BJ (cell line): ENCODE results near the gene PTF1A. TPM values are rescaled to one million over a fixed set of nuclear protein-coding genes. Genes with fewer than 3 reads are reported as not detected.

ENCODE experiments used
- CTCF ChIA-PET: fragments of 350-600 bp; formaldehyde crosslinking; extraction: SDS; loops from one replicate; lab custom pipeline; 2021; ENCODE audit warnings: antibody characterized with exemption, inconsistent platforms; lab: Yijun Ruan, JAX
- POLR2A ChIA-PET: fragments of 300-600 bp; sonication (Branson Sonifier 250); formaldehyde crosslinking; extraction: SDS; loops from one replicate; lab custom pipeline; 2021; ENCODE audit warnings: antibody characterized with exemption; lab: Charles Lee
- DNase-seq: peaks from one replicate; pipeline ENCODE4 v3.0.0-alpha.2; 2011; ENCODE audit warnings: low read depth
- H3K27me3 ChIP-seq: 2 replicates; pipeline ENCODE4 v1.6.0; 2011; ENCODE audit warnings: low read length; ENCODE audit not compliant: control insufficient read depth, insufficient read depth
- H3K36me3 ChIP-seq: 2 replicates; pipeline ENCODE4 v1.5.1; 2011; ENCODE audit warnings: low read length; ENCODE audit not compliant: control insufficient read depth, insufficient read depth
- H3K4me3 ChIP-seq: 2 replicates; pipeline ENCODE4 v1.5.1; 2011; ENCODE audit warnings: low read depth, mild to moderate bottlenecking, control low read depth, low read length
- CTCF ChIP-seq: IDR thresholded peaks from 2 replicates; pipeline ENCODE4 v1.5.1; 2011; ENCODE audit warnings: low read depth, mild to moderate bottlenecking, control low read depth, inconsistent platforms, low read length, moderate library complexity; ENCODE audit not compliant: insufficient read depth
- polyA plus RNA-seq: library from polyadenylated mRNA; depleted of rRNA; stranded (reverse); fragments of >200 nt; gene quantifications from 2 replicates; pipeline ENCODE4 v1.2.3, GENCODE V29; 2011

Gene PTF1A
- polyA plus RNA-seq, 1 experiment: not detected

GRCh38 chr10:23195846-23196600, 3.9 kb downstream of the PTF1A start:
- DNase-seq: no peak
- Histone ChIP-seq H3K27me3 (peaks cover 48% of the 10 kb centered on the region), H3K36me3 (no peaks in the 10 kb centered on the region), H3K4me3 (no peak overlapping the region)
- POLR2A ChIA-PET: no interaction called here
- CTCF ChIA-PET: interaction anchor here (0.6 kb wide), 1 partner anchor 1907 kb away, joined by 3 read pairs; no protein-coding TSS in a partner anchor
- no peak for TF ChIP-seq CTCF

- Histone ChIP-seq H3K27me3 (peaks cover 45% of the 10 kb centered on the region), H3K4me3 (no peak overlapping the region), H3K36me3 (no peaks in the 10 kb centered on the region)
- ChIA-PET POLR2A (no interaction called here), CTCF (no interaction called here)
- DNase-seq: no peak
- TF ChIP-seq CTCF: no peak
Measured at GRCh38 chr10:23196915-23197314, 4.8 kb downstream of the PTF1A start.

GRCh38 chr10:23197416-23197861, 5.3 kb downstream of the PTF1A start:
- Histone ChIP-seq H3K36me3 (no peaks in the 10 kb centered on the region), H3K27me3 (peaks cover 43% of the 10 kb centered on the region), H3K4me3 (no peak overlapping the region)
- no peak for DNase-seq
- no peak for TF ChIP-seq CTCF
- POLR2A ChIA-PET: no interaction called here
- CTCF ChIA-PET: no interaction called here

GRCh38 chr10:23198610-23198939, 6.5 kb downstream of the PTF1A start:
- TF ChIP-seq CTCF: no peak
- ChIA-PET CTCF (no interaction called here), POLR2A (no interaction called here)
- H3K4me3 ChIP-seq: no peak overlapping the region
- H3K36me3 ChIP-seq: no peaks in the 10 kb centered on the region
- DNase-seq: no peak
- peaks cover 42% of the 10 kb centered on the region for H3K27me3 ChIP-seq

- no peak for DNase-seq
- ChIA-PET POLR2A (no interaction called here), CTCF (interaction anchor here (0.6 kb wide), 1 partner anchor 503 kb away, joined by 3 read pairs; no protein-coding TSS in a partner anchor)
- Histone ChIP-seq H3K36me3 (no peaks in the 10 kb centered on the region; the same call in 1 of the 2 replicates), H3K4me3 (no peak overlapping the region), H3K27me3 (peaks cover 44% of the 10 kb centered on the region)
- no peak for TF ChIP-seq CTCF
Measured at GRCh38 chr10:23198940-23199767, 7.0 kb downstream of the PTF1A start.
